HG02759 (cell line): ENCODE data around the gene MPP2.

Experiments
- ATAC-seq: cut with Tn5 transposase; IDR thresholded peaks from one replicate; pipeline ENCODE4 v1.9.1; 2021; ENCODE audit warnings: mild to moderate bottlenecking, moderate library complexity; ENCODE audit not compliant: unreplicated experiment

Gene MPP2

DNA sequence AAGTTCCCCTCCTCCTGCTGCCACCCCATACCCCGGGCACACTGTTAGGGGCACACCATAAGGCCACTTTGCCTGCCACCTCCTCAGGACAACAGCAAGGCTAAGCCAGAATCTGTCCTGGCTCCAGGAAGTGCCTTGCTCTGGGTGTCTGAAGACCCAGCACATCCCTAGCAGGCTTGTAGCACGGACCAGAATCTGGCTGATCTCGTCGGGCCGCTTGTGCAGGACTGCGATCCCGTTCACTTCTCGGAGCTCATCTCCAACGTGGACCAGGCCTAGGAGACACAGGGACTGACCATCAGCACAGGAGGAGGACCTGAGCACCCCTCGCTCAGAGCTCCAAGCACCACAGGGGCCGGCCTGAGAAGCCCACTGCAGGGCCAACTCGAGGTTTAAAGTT lies 81.8 kb downstream of the MPP2 start:
- no peak for ATAC-seq
